Upper lobe of right lung (tissue), 1 donor: ENCODE data around the gene MFAP2. TPM values are rescaled to one million over a fixed set of nuclear protein-coding genes. Genes with fewer than 3 reads are reported as not detected.
"Not testable (repeated sequence)": the region's sequence is repeated elsewhere in the genome, so short reads cannot be mapped to it uniquely, and the experiment has no call there.

Experiments used
- ATAC-seq: fragments of 200-7000 bp; cut with Tn5 transposase; one replicate; pipeline ENCODE4 v1.9.1; 2020; ENCODE audit warnings: mild to moderate bottlenecking, moderate library complexity
- DNase-seq: peaks from one replicate; pipeline ENCODE4 v3.0.0-alpha.2; 2020
- H3K27ac ChIP-seq: fragments of 200-600 bp; one replicate; pipeline ENCODE4 v1.8.0; 2022
- H3K27me3 ChIP-seq: fragments of 200-600 bp; one replicate; pipeline ENCODE4 v1.8.0; 2022; ENCODE audit warnings: mild to moderate bottlenecking
- H3K36me3 ChIP-seq: fragments of 200-600 bp; one replicate; pipeline ENCODE4 v1.8.0; 2022
- H3K4me1 ChIP-seq: fragments of 200-600 bp; one replicate; pipeline ENCODE4 v1.8.0; 2022
- H3K4me3 ChIP-seq: fragments of 200-600 bp; one replicate; pipeline ENCODE4 v1.8.0; 2022; ENCODE audit warnings: mild to moderate bottlenecking
- H3K9me3 ChIP-seq: fragments of 200-600 bp; one replicate; pipeline ENCODE4 v1.8.0; 2022
- CTCF ChIP-seq: fragments of 200-600 bp; IDR thresholded peaks from one replicate; pipeline ENCODE4 v1.8.0; 2022; ENCODE audit warnings: antibody characterized with exemption
- intact Hi-C: fragments of 100-400 bp; cut with DNase I; formaldehyde crosslinking; loops from one replicate; pipeline ENCODE4 v1.11.0; 2022
- total RNA-seq: library from RNA; stranded (reverse); fragmentation: NEBNext Ultra II Directional; extraction: Animal tissue kit (Norgen Biotek cat#: 25700); gene quantifications from one replicate; pipeline ENCODE4 v1.2.1, GENCODE V29; 2021
- donor health status: DM: no; HTN: yes; CAD: no; lungs with severe emphysema.

MFAP2 gene
- total RNA-seq, 1 donor from 2014 or later = 14.8 TPM

- no peak overlapping the region for H3K27ac ChIP-seq
Observed at GRCh38 chr1:16968372-16968771, 12.0 kb downstream of the MFAP2 start.

GRCh38 chr1:16967962-16968361, 12.5 kb downstream of the MFAP2 start:
- H3K4me1 ChIP-seq = peaks cover 11% of the 10 kb centered on the region
- H3K4me3 ChIP-seq = no peak overlapping the region
- H3K36me3 ChIP-seq = peaks cover 12% of the 10 kb centered on the region
- TF ChIP-seq CTCF = no peak
- intact Hi-C loops = no loop called here
- no peaks in the 10 kb centered on the region for H3K27me3 ChIP-seq
- ATAC-seq = no peak
- H3K9me3 ChIP-seq = no peaks in the 10 kb centered on the region
- H3K27ac ChIP-seq = no peak overlapping the region
- no peak for DNase-seq

More at GRCh38 chr1:16968372-16968771, 12.0 kb downstream of the MFAP2 start:
- H3K27me3 ChIP-seq = no peaks in the 10 kb centered on the region
- intact Hi-C loops = no loop called here
- peaks cover 11% of the 10 kb centered on the region for H3K4me1 ChIP-seq
- ATAC-seq (no peak), DNase-seq (no peak)
- TF ChIP-seq CTCF = no peak
- H3K9me3 ChIP-seq = no peaks in the 10 kb centered on the region
- peaks cover 12% of the 10 kb centered on the region for H3K36me3 ChIP-seq
- no peak overlapping the region for H3K4me3 ChIP-seq

GRCh38 chr1:16967095-16967575, 13.3 kb downstream of the MFAP2 start:
- intact Hi-C loops = no loop called here
- H3K9me3 ChIP-seq = no peaks in the 10 kb centered on the region
- no peak for ATAC-seq
- peaks cover 11% of the 10 kb centered on the region for H3K4me1 ChIP-seq
- no peak for DNase-seq
- TF ChIP-seq CTCF = no peak
- H3K36me3 ChIP-seq = peaks cover 12% of the 10 kb centered on the region
- H3K4me3 ChIP-seq = no peak overlapping the region
- no peak overlapping the region for H3K27ac ChIP-seq
- no peaks in the 10 kb centered on the region for H3K27me3 ChIP-seq

GRCh38 chr1:16966282-16966681, 14.1 kb downstream of the MFAP2 start:
- DNase-seq = no peak
- H3K36me3 ChIP-seq = peaks cover 12% of the 10 kb centered on the region
- no peaks in the 10 kb centered on the region for H3K27me3 ChIP-seq
- intact Hi-C loops = no loop called here
- no peak for ATAC-seq
- H3K4me3 ChIP-seq = no peak overlapping the region
- H3K9me3 ChIP-seq = no peaks in the 10 kb centered on the region
- TF ChIP-seq CTCF = no peak
- H3K27ac ChIP-seq = no peak overlapping the region
- peaks cover 11% of the 10 kb centered on the region for H3K4me1 ChIP-seq

- no peak for ATAC-seq
- peaks cover 12% of the 10 kb centered on the region for H3K36me3 ChIP-seq
Observed at GRCh38 chr1:16965486-16966067, 14.8 kb downstream of the MFAP2 start.

GRCh38 chr1:16964169-16964568, 16.3 kb downstream of the MFAP2 start:
- H3K9me3 ChIP-seq, intact Hi-C loops, H3K4me3 ChIP-seq, ATAC-seq, H3K27ac ChIP-seq, H3K27me3 ChIP-seq, DNase-seq: not testable (repeated sequence)
- Histone ChIP-seq H3K4me1 (peaks cover 19% of the 10 kb centered on the region), H3K36me3 (peaks cover 12% of the 10 kb centered on the region)

More at GRCh38 chr1:16965486-16966067, 14.8 kb downstream of the MFAP2 start:
- H3K27ac ChIP-seq = no peak overlapping the region
- TF ChIP-seq CTCF = no peak
- no peaks in the 10 kb centered on the region for H3K27me3 ChIP-seq
- H3K9me3 ChIP-seq = no peaks in the 10 kb centered on the region
- intact Hi-C loops = no loop called here
- H3K4me3 ChIP-seq = no peak overlapping the region
- H3K4me1 ChIP-seq = peaks cover 12% of the 10 kb centered on the region
- DNase-seq = no peak
